Activated naive CD8-positive, alpha-beta T cell treated with anti-CD3 and anti-CD28 coated beads, Interleukin-2, amount 50 U/mL, for 16 hours (primary cell): Measurements from ENCODE around the gene CCSAP.

Source experiments
- DNase-seq: peaks from one replicate; pipeline ENCODE4 v3.0.0-alpha.2; 2020; ENCODE audit warnings: low read depth, low spot score

The CCSAP gene

DNA sequence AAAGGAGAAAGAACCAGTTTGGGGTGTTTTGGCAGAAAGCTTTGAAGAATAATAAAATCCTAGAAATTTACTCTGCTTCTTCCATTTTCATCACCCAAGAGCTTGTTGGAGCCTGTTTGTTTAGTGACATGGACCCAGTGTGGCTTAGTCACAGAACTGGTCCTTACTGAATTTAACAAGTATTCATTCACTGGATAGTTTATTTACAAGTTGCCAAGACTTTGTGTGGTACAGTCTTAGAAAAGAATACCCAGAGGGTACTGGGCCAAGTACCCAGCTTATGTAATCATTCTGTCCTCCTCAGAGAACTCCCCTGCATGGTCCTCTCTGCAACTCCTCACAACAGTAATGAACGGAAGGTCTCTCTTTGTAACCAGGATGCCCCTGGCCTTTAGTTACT lies 55.6 kb downstream of the CCSAP start:
- DNase-seq = no peak

DNA sequence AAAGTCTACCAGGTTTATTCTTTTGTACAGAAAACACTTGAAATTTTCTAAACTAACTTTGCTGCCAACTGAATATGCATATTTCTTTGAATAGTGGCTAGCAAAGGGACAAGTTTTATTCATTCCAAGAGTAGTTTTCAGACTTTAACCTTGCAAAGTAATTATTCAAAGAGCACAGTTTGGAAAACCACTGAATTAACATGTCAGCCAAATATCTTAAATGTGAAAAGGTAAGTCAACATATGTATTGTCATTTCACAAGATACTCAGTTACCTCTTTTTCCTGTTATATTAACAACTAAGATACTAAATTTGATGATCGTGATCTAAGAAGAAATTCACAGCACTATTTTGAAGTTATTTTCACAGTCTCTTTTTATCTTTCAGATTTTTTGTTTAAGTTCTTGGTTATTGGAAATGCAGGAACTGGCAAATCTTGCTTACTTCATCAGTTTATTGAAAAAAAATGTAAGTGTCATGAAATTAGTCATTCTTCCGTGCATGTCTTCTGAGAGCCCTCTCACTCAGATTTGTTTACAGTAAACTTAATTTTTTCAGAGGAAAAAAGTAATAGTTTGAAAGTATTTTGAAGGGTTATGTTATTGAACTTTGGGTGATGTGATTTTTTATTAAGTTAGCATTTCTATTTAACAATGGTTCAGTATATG lies 56.6 kb downstream of the CCSAP start:
- DNase-seq = no peak

DNA sequence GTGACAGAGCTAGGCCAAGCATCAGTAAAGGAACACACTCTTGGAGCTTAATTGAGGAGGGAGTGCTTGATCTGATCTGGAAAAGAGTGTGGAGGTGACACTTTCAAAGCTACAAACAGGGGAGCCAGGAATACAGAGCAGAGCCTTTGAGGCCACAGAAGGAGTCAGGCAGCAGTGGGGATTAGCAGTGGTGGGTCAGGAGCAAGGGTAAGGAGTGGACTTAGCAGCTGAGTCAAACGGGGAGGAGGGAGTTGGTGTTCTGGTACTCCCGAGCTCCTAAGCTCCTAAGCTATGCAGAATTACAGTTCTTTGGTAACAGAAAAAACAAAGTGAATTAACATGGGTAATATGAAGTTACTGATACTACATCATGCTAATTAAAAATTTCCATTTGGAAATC lies 57.4 kb downstream of the CCSAP start:
- DNase-seq = no peak

DNA sequence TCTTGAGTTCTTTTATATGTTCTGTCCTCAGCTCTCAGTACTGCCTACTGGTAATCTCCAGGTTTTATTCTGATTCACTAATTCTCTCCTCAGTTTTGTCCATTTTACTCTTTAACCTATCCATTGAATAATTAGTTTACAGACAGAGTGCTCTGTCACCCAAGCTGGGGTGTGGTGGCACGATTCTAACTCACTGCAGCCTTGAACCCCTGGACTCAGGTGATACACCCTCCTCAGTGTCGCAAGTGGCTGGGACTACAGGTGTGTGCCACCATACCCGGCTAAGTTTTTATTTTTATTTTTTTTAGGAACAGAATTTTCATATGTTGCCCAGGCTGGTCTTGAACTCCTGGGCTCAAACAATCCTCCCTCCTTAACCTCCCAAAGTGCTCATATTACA lies 58.0 kb downstream of the CCSAP start:
- no peak for DNase-seq

- no peak for DNase-seq
Observed at GRCh38 chr1:229283183-229283611, 59.6 kb downstream of the CCSAP start.

DNA sequence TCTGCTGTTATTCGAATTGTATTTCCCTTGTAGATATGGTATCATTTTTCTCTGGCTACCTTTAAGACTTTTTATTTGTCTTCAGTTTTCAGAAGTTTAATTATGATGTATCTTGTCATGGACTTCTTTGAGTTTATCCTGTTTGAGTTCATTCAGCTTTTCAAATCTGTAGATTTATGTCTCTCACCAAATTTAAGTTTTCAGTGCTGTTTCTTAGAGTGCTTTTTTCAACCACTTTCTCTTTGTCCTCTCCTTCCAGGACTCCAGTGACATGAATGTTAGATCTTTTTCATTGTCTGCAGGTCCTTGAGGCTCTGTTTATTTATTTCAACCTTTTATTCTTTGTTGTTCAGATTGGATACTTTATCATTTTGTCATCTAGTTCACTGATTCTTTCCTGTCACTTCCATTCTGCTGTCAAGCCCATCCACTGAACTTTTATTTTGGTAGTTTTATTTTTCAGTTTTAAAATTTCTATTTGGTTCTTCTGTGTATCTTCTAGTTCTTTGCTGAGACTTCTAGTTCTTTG lies 60.5 kb downstream of the CCSAP start:
- DNase-seq = no peak

GRCh38 chr1:229281339-229281926 lies 61.4 kb downstream of the CCSAP start:
- DNase-seq = no peak

GRCh38 chr1:229280921-229281320 lies 61.9 kb downstream of the CCSAP start:
- DNase-seq = no peak

- no peak for DNase-seq
Observed at GRCh38 chr1:229280037-229280828, 62.6 kb downstream of the CCSAP start.

- DNase-seq = no peak
Observed at GRCh38 chr1:229279242-229279641, 63.6 kb downstream of the CCSAP start.

DNA sequence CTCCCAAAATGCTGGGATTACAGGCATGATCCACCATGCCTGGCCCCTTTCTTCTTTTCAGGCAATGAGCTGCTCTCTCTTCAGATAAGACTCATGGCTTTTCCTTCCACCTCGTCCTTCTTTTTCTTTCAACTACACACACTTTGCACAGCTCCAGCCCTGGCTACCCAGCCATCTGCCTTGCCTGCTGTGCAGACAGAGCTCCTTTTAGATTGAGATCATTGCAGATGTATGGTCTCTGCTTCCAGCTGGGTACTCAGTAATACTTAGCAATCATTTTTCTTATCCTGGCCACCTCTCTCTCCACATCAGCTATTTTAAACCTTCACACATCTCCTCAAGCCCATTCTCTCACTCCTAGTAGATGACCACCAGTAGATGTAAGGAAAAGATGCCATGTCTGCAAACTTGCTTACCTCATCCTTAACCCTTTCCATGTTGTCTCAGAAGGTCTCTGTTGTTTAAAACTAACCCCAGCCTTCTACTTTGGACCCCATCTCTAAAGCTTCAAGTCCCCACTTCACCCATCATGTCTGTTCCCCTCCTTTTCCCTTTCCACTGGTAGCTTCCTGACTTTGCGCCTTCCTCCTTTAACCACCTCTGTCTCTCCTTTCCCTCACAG lies 64.6 kb downstream of the CCSAP start:
- DNase-seq = no peak

DNA sequence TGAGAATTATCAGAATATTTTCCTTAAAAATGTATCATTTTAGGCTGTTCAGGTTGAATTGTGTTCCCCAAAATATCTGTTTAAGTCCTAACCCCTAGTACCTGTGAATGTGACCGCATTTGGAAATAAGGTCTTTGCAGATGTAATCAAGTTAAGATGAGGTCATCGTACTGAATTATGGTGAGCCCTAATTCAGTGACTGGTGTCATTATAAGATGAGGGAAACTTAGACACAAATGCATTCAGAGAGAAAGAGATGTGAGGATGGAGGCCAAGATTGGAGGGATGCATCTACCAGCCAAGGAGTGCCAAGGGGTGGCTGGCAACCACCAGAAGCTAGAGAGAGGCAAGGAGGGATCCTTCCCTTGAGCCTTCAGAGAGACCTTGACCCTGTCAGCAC lies 67.8 kb downstream of the CCSAP start:
- DNase-seq = no peak

DNA sequence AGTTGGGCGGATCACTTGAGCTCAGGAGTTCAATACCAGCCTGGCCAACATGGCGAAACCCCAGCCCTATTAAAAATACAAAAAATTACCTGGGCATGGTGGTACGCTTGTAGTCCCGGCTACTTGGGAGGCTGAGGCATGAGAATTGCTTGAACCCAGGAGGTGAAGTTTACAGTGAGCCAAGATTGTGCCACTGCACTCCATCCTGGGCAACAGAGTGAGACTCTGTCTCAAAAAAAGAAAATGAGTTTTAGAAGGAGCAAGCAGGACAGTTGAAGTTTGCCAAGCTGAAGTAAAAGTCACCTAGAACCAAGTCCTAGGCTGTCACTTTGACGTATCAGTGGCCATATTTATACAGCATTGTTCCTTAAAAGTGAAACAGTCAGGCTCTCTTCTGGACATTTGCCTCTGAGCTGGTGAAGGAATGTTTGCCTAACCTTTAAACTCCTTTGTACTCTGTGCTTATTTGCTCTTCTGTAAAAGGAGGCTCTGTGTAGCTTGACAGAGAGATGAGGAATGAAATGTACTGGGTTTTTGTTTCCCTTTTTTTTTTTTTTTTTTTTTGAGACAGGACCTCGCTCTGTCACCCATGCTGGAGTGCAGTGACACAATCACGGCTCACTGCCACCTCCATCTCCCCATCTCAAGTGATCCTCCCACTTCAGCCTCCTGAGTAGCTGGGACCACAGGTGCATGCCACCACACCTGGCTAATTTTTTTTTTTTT lies 69.2 kb downstream of the CCSAP start:
- DNase-seq = no peak

DNA sequence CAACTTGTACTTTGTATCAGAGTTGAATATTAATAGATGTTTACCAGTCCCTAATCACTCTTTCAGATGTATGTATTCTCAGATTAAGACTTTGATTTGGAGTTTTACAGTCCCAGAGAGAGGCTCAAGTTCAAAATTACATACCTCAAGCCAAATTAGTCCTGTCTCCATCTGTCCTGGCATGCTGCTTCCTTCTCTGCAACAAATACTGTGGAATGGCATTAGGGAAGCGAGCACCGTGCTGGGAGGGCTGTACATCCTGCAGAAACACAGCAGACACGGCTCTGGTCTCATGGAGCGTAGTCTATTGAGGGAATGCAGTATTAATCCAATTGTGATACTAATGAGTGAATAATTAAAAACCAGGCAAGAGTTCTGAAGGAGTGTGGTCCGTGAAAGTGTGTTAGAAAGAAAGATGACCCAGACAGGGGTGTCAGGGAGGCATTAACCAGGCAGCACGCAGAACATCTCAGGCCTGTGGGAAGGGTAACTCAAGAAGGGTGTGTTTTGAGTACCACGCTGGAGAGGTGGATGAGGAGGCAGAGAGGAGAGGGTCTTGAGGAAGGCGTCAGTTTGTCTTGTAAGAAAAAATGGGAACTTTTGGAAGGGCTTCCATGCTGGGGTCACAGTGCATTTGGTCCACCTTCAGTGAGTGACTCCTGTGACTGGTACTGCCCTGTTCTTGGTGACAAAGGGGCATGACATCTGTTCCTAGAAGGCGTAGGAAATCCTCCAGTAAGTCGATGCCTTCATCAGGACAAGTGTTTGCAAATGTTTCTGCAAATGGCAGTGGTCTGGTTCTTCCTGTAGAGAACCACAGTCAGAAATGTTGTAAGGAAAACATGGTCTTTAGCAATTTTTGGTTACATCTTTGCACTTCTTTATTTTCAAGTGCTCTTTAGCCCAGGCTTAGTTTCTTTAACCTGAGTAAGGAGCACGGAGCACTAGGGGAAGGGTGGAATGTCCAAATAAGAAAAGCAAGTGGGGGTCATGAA lies 70.4 kb downstream of the CCSAP start:
- no peak for DNase-seq

GRCh38 chr1:229271448-229272159 lies 71.2 kb downstream of the CCSAP start:
- DNase-seq = no peak
